H1 (cell line): ENCODE measurements around the gene PPM1L. TPM values are rescaled to one million over a fixed set of nuclear protein-coding genes. Genes with fewer than 3 reads are reported as not detected.

Experiments
- BCL11A ChIP-seq, 2 experiments: IDR thresholded peaks; one replicate each; pipeline ENCODE4 v1.6.1; 2011; ENCODE audit warnings: low read depth in 2 of 2, low read length in 2 of 2, mild to moderate bottlenecking in 2 of 2
- CHD2 ChIP-seq: IDR thresholded peaks from 2 replicates; pipeline ENCODE4 v1.6.1; 2012; ENCODE audit warnings: low read length, improper control_type of control experiment
- RXRA ChIP-seq: IDR thresholded peaks from 2 replicates; pipeline ENCODE4 v1.6.1; 2011; ENCODE audit warnings: low read depth, mild to moderate bottlenecking, low read length, moderate library complexity; ENCODE audit not compliant: insufficient read depth
- YY1 ChIP-seq: IDR thresholded peaks from 2 replicates; pipeline ENCODE4 v1.6.1; 2011; ENCODE audit warnings: low read depth, mild to moderate bottlenecking, low read length
- polyA plus RNA-seq, 7 experiments: library from polyadenylated mRNA; depleted of rRNA in 3 of 7; stranded (reverse) in 5 of 7; unstranded in 2 of 7; fragments of >200 nt in 5 of 7; fragments of 200-250 nt in 2 of 7; gene quantifications; 1 replicate in 5 of 7; 2 replicates in 1 of 7; 4 replicates in 1 of 7; pipeline versions ENCODE4 v1.2.1 to v1.2.3, GENCODE V29; 2011 to 2013; ENCODE audit warnings: missing spikeins in 2 of 7, mixed read lengths in 2 of 7
- total RNA-seq: library from RNA; stranded (reverse); fragmentation: NEBNext Ultra II Directional; extraction: Animal tissue kit (Norgen Biotek cat#: 25700); gene quantifications from 2 replicates; pipeline ENCODE4 v1.2.1, GENCODE V29; 2021

PPM1L gene
- total and polyA plus RNA-seq, 2 of the 8 experiments (the other 6 are each of a cell fraction or from before 2014, with no cell fraction given) = 2.8 to 18.1 TPM

GRCh38 chr3:160990446-160990845, 234.4 kb downstream of the PPM1L start (continued):
- TF ChIP-seq BCL11A (IDR thresholded peaks at IDR 0.05; ENCODE audit: low read depth in 2 of 2, low read length in 2 of 2) (no peak), CHD2 (no peak), RXRA (no peak), YY1 (no peak)
